Liver (tissue), 2 donors: ENCODE measurements around the gene CRYGD.
"Not testable (repeated sequence)": the region's sequence is repeated elsewhere in the genome, so short reads cannot be mapped to it uniquely, and the experiment has no call there.

Experiments
- TF ChIP-seq, protein P1 (sequence below): fragments of 150-350 bp; IDR thresholded peaks from 2 replicates; pipeline ENCODE4 v1.5.1; 2017; ENCODE audit warnings: improper control_type of control experiment, low read depth, low read length; ENCODE audit not compliant: missing input control
- TF ChIP-seq, protein P2 (sequence below): IDR thresholded peaks from 2 replicates; pipeline ENCODE4 v1.6.1; 2016; ENCODE audit warnings: antibody characterized with exemption
- donor health status: healthy.

- TF ChIP-seq, protein P1, sequence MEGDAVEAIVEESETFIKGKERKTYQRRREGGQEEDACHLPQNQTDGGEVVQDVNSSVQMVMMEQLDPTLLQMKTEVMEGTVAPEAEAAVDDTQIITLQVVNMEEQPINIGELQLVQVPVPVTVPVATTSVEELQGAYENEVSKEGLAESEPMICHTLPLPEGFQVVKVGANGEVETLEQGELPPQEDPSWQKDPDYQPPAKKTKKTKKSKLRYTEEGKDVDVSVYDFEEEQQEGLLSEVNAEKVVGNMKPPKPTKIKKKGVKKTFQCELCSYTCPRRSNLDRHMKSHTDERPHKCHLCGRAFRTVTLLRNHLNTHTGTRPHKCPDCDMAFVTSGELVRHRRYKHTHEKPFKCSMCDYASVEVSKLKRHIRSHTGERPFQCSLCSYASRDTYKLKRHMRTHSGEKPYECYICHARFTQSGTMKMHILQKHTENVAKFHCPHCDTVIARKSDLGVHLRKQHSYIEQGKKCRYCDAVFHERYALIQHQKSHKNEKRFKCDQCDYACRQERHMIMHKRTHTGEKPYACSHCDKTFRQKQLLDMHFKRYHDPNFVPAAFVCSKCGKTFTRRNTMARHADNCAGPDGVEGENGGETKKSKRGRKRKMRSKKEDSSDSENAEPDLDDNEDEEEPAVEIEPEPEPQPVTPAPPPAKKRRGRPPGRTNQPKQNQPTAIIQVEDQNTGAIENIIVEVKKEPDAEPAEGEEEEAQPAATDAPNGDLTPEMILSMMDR: not testable (repeated sequence)
- TF ChIP-seq, protein P2, sequence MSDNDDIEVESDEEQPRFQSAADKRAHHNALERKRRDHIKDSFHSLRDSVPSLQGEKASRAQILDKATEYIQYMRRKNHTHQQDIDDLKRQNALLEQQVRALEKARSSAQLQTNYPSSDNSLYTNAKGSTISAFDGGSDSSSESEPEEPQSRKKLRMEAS: not testable (repeated sequence)
Measured at GRCh38 chr2:208138334-208138733, 14.0 kb upstream of the CRYGD start.
